Upper lobe of left lung (tissue), 6 donors: ENCODE results near the gene ECSCR. TPM values are rescaled to one million over a fixed set of nuclear protein-coding genes. Genes with fewer than 3 reads are reported as not detected.

Experiments
- ATAC-seq, 2 donors: fragments of 200-7000 bp; cut with Tn5 transposase; one replicate each; pipeline ENCODE4 v1.9.1; 2022; ENCODE audit warnings: mild to moderate bottlenecking in 2 of 2, moderate library complexity in 2 of 2; ENCODE audit not compliant: low FRiP score in 2 of 2
- DNase-seq, 2 donors: peaks; one replicate each; pipeline ENCODE4 v3.0.0-alpha.2; 2019 to 2020
- H3K27ac ChIP-seq, 4 donors: fragments of 200-600 bp; sonication (generic); one replicate each; pipeline ENCODE4 v1.5.1; 2016 to 2019
- H3K27me3 ChIP-seq, 4 donors: fragments of 200-600 bp; sonication (generic); one replicate each; pipeline ENCODE4 v1.5.1; 2017 to 2019
- H3K36me3 ChIP-seq, 4 donors: fragments of 200-600 bp; sonication (generic); one replicate each; pipeline ENCODE4 v1.5.1; 2016 to 2019
- H3K4me1 ChIP-seq, 4 donors: fragments of 200-600 bp; sonication (generic); one replicate each; pipeline ENCODE4 v1.5.1; 2018 to 2019
- H3K4me3 ChIP-seq, 4 donors: fragments of 200-600 bp; sonication (generic); one replicate each; pipeline ENCODE4 v1.5.1; 2017 to 2019; ENCODE audit warnings: mild to moderate bottlenecking in 2 of 4, moderate library complexity in 1 of 4
- H3K9me3 ChIP-seq, 4 donors: fragments of 200-600 bp; sonication (generic); one replicate each; pipeline ENCODE4 v1.5.1; 2018 to 2019
- EP300 ChIP-seq, 4 donors: sonication (generic); formaldehyde crosslinking; IDR thresholded peaks; one replicate each; pipeline ENCODE4 v1.5.1; 2017; ENCODE audit warnings: antibody characterized with exemption in 4 of 4, control low read depth in 2 of 4
- POLR2A ChIP-seq, 4 donors: fragments of 450-650 bp; IDR thresholded peaks; one replicate each; pipeline ENCODE4 v1.5.1; 2016 to 2017; ENCODE audit warnings: antibody characterized with exemption in 4 of 4, mild to moderate bottlenecking in 2 of 4
- POLR2AphosphoS5 ChIP-seq, 2 donors: sonication (generic); formaldehyde crosslinking; IDR thresholded peaks; one replicate each; pipeline ENCODE4 v1.5.1; 2017; ENCODE audit warnings: antibody characterized with exemption in 2 of 2
- WGBS, 2 donors: methylation state at CpG; one replicate each; pipeline ENCODE4 v1.1.5; 2017 to 2018; 5-methylcytosine and 5-hydroxymethylcytosine counted together
- total RNA-seq, 6 donors: library from RNA; depleted of rRNA in 4 of 6; stranded (reverse); fragments of >200 nt in 4 of 6; gene quantifications; one replicate each; pipeline versions ENCODE4 v1.1.0 to v1.2.1, GENCODE V29; 2016 to 2021
- TF ChIP-seq, protein P1 (sequence below), 6 experiments: fragments of 450-650 bp in 4 of 6; fragments of 200-600 bp in 2 of 6; sonication (generic) in 2 of 6; IDR thresholded peaks; one replicate each; pipeline ENCODE4 v1.5.1; 2016 to 2019; ENCODE audit warnings: antibody characterized with exemption in 6 of 6
- donor health status: DM: no; HTN: no; CAD: no; lungs with moderate emphysema.
- donor health status: DM: no; HTN: yes; CAD: no; lungs with severe emphysema.

The ECSCR gene
- total RNA-seq, 6 donors from 2014 or later: 8.4 to 62.5 (median 24.1) TPM

DNA sequence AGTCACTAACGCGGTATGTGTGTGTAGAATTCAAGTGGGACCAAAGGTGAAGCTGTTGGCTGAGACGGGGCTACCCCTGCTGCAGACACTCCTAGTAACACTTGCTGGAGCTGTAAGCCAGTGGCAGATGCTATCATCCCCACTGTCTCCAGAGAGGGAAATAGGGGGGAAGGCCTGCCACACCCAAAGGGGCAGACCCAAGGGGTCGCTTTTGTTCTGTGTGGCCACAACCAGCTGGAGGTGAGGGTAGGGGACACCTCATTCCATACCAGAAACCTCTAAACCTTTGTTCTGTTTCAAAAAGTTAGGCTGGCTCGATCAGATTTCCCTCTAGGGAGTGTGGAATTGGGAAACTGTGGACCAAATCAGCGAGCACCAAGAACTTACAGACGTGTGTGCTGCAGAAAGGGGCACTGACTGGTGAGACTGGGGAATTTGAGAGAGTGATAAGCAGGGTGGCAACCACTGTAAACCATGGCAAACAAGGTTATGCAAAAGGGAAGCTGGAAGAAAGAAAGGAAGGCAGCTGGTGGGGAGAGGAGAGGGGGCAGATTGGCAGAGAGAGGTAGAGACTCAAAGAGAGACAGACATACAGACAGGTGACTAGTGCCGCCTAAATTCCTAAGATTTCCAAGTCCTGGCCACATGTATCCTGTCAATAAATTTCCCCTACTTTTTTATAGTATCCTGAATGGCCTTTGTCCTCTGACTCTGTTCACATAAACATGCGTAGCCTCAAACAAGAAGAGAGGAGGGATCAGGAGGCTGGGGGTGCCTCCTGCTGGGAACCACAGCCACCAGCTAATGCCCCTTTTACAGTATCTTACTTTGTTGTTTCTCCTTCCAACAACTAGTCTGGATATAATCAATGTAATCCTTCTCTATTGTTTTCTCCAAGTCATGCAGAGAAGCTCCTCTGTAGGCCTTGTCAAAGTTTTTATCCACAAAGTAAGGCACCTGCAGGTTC is 43.0 kb downstream of the ECSCR start:
- DNase-seq (no peak), ATAC-seq (no peak)
- peaks cover 11 to 21% (median 17%) of the 10 kb centered on the region in 4 donors for H3K4me1 ChIP-seq
- H3K27me3 ChIP-seq: no peaks in the 10 kb centered on the region
- TF ChIP-seq POLR2A (IDR thresholded peaks at IDR 0.05): no peak
- TF ChIP-seq POLR2AphosphoS5 (IDR thresholded peaks at IDR 0.05): no peak
- no peak for TF ChIP-seq EP300 (IDR thresholded peaks at IDR 0.05)
- TF ChIP-seq, protein P1, sequence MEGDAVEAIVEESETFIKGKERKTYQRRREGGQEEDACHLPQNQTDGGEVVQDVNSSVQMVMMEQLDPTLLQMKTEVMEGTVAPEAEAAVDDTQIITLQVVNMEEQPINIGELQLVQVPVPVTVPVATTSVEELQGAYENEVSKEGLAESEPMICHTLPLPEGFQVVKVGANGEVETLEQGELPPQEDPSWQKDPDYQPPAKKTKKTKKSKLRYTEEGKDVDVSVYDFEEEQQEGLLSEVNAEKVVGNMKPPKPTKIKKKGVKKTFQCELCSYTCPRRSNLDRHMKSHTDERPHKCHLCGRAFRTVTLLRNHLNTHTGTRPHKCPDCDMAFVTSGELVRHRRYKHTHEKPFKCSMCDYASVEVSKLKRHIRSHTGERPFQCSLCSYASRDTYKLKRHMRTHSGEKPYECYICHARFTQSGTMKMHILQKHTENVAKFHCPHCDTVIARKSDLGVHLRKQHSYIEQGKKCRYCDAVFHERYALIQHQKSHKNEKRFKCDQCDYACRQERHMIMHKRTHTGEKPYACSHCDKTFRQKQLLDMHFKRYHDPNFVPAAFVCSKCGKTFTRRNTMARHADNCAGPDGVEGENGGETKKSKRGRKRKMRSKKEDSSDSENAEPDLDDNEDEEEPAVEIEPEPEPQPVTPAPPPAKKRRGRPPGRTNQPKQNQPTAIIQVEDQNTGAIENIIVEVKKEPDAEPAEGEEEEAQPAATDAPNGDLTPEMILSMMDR (IDR thresholded peaks at IDR 0.05): no peak
- H3K27ac ChIP-seq: peak overlapping the region in 1 of 4 donors; percentile 58
- H3K36me3 ChIP-seq: peaks cover 0 to 49% (median 19%) of the 10 kb centered on the region in 4 donors
- no peak overlapping the region for H3K4me3 ChIP-seq
- 72 to 74% methylated on average over 9 of the region's 9 CpGs for WGBS, 2 donors
- no peaks in the 10 kb centered on the region for H3K9me3 ChIP-seq

DNA sequence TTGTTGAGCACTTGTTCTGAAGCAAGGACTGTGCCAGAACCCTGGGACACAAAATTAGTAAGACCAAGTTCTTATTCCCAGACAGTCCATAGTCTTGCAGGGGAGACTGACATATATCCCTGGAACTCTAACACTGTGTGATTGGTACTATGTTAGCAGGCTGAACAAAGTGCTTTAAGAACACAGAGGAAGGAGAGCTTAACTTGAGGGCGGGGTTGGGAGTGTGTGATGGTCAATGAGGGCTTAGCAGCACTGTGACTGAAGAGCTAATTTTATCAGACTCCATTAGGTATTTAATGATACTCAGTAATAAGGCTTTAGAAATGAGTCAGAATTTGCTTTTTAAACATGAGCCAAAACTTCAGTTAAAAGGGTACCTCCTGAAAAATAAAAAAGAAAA is 43.8 kb downstream of the ECSCR start:
- DNase-seq (no peak), ATAC-seq (no peak)
- Histone ChIP-seq H3K36me3 (peaks cover 0 to 44% (median 14%) of the 10 kb centered on the region in 4 donors), H3K27me3 (no peaks in the 10 kb centered on the region), H3K4me3 (no peak overlapping the region), H3K9me3 (no peaks in the 10 kb centered on the region), H3K27ac (peak overlapping the region in 2 of 4 donors; percentile 56 to 58), H3K4me1 (peaks cover 11 to 21% (median 17%) of the 10 kb centered on the region in 4 donors)
- WGBS, 2 donors: 82 to 85% methylated on average over 1 of the region's 1 CpG
- TF ChIP-seq POLR2AphosphoS5 (IDR thresholded peaks at IDR 0.05) (no peak), EP300 (IDR thresholded peaks at IDR 0.05) (no peak), POLR2A (IDR thresholded peaks at IDR 0.05) (no peak)
- TF ChIP-seq, protein P1 (IDR thresholded peaks at IDR 0.05): no peak

DNA sequence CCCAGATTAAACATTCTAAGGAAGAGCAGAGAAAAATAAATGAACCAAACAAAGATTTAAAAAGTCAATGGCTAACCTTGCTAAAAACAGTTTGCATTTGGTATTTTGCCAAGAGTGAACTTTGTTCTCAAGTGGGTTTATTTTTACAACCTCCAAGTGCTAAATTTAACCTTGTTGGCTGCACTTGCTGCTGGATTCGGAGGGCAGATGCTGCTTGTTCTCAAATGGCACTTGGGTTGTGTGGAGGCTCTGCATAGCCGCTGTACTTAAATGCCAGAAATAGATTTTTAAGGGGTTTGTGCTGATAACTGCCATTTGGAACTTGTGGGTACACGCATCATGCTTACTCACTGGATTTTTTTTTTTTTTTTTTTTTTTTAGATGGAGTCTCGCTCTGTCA is 45.3 kb downstream of the ECSCR start:
- 39 to 43% methylated on average over 4 of the region's 4 CpGs for WGBS, 2 donors
- H3K9me3 ChIP-seq: no peaks in the 10 kb centered on the region
- H3K4me3 ChIP-seq: no peak overlapping the region
- ATAC-seq (no peak), DNase-seq (no peak)
- peaks cover 11 to 21% (median 17%) of the 10 kb centered on the region in 4 donors for H3K4me1 ChIP-seq
- peak overlapping the region in 1 of 4 donors; percentile 16 for H3K27ac ChIP-seq
- TF ChIP-seq POLR2AphosphoS5 (IDR thresholded peaks at IDR 0.05) (no peak), POLR2A (IDR thresholded peaks at IDR 0.05) (no peak), EP300 (IDR thresholded peaks at IDR 0.05) (no peak)
- TF ChIP-seq, protein P1 (IDR thresholded peaks at IDR 0.05): no peak
- peaks cover 0 to 56% (median 12%) of the 10 kb centered on the region in 4 donors for H3K36me3 ChIP-seq
- H3K27me3 ChIP-seq: no peaks in the 10 kb centered on the region

DNA sequence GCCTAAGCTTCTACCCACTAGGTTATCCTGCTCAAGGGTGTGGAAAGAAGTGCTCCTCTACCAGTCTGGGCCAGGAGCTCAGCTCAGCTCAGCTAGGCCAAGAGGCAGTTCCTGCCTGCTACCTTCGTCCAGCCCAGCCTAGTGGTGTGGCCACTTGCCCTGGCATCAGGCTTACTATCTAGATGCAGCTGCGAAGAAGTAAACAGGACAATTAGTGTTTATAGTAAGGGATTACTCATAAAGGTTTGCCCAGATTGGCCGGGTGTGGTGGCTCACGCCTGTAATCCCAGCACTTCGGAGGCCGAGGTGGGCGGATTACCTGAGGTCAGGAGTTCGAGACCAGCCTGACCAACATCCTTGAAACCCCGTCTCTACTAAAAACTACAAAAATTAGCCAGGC is 45.9 kb downstream of the ECSCR start:
- DNase-seq (no peak), ATAC-seq (no peak)
- H3K27me3 ChIP-seq: no peaks in the 10 kb centered on the region
- no peaks in the 10 kb centered on the region for H3K9me3 ChIP-seq
- TF ChIP-seq POLR2A (IDR thresholded peaks at IDR 0.05) (no peak), EP300 (IDR thresholded peaks at IDR 0.05) (no peak), POLR2AphosphoS5 (IDR thresholded peaks at IDR 0.05) (no peak)
- TF ChIP-seq, protein P1 (IDR thresholded peaks at IDR 0.05): no peak
- no peak overlapping the region for H3K4me3 ChIP-seq
- H3K4me1 ChIP-seq: peaks cover 11 to 21% (median 17%) of the 10 kb centered on the region in 4 donors
- H3K36me3 ChIP-seq: peaks cover 0 to 59% (median 13%) of the 10 kb centered on the region in 4 donors
- peak overlapping the region in 1 of 4 donors; percentile 16 for H3K27ac ChIP-seq
- WGBS, 2 donors: 82 to 92% methylated on average over 8 to 9 of the region's 9 CpGs
